ENCODE results near the gene DCHS1. TPM values are rescaled to one million over a fixed set of nuclear protein-coding genes. Genes with fewer than 3 reads are reported as not detected.

The DCHS1 gene
- total RNA-seq, 3 donors from 2014 or later = 3.5 to 38.8 (median 6.0) TPM

GRCh38 chr11:6618117-6619003, 37.2 kb downstream of the DCHS1 start:
- ATAC-seq (peak; percentile 41), DNase-seq (peak; percentile 49 to 65 (median 54))
- peak overlapping the region; percentile 50 for H3K4me3 ChIP-seq
- intact Hi-C loops (cut with DNase I, micrococcal nuclease) = no loop called here
- no peaks in the 10 kb centered on the region for H3K9me3 ChIP-seq
- no peak for TF ChIP-seq CTCF (IDR thresholded peaks at IDR 0.05)
- peaks cover 9% of the 10 kb centered on the region for H3K4me1 ChIP-seq (ENCODE audit: low read depth)
- H3K36me3 ChIP-seq (ENCODE audit: low read depth) = no peaks in the 10 kb centered on the region

- H3K4me3 ChIP-seq = no peak overlapping the region
- H3K36me3 ChIP-seq (ENCODE audit: low read depth) = no peaks in the 10 kb centered on the region
- ATAC-seq = no peak
- DNase-seq = no peak
- no peak for TF ChIP-seq CTCF (IDR thresholded peaks at IDR 0.05)
- H3K4me1 ChIP-seq (ENCODE audit: low read depth) = peaks cover 9% of the 10 kb centered on the region
- intact Hi-C loops (cut with DNase I, micrococcal nuclease) = no loop called here
- no peaks in the 10 kb centered on the region for H3K9me3 ChIP-seq
Observed at GRCh38 chr11:6617315-6617781, 38.3 kb downstream of the DCHS1 start.

- intact Hi-C loops (cut with DNase I, micrococcal nuclease) = no loop called here
- DNase-seq (no peak), ATAC-seq (no peak)
- Histone ChIP-seq H3K4me1 (ENCODE audit: low read depth) (peaks cover 9% of the 10 kb centered on the region), H3K9me3 (no peaks in the 10 kb centered on the region), H3K4me3 (no peak overlapping the region), H3K36me3 (ENCODE audit: low read depth) (no peaks in the 10 kb centered on the region)
- no peak for TF ChIP-seq CTCF (IDR thresholded peaks at IDR 0.05)
Observed at GRCh38 chr11:6616596-6617250, 38.9 kb downstream of the DCHS1 start.

- no peak for DNase-seq
- TF ChIP-seq CTCF (IDR thresholded peaks at IDR 0.05) = no peak
- Histone ChIP-seq H3K9me3 (no peaks in the 10 kb centered on the region), H3K4me3 (no peak overlapping the region), H3K4me1 (ENCODE audit: low read depth) (peaks cover 13% of the 10 kb centered on the region), H3K36me3 (ENCODE audit: low read depth) (no peaks in the 10 kb centered on the region)
- intact Hi-C loops (cut with DNase I, micrococcal nuclease) = no loop called here
- no peak for ATAC-seq
Observed at GRCh38 chr11:6615882-6616585, 39.6 kb downstream of the DCHS1 start.

- H3K4me1 ChIP-seq (ENCODE audit: low read depth) = peaks cover 20% of the 10 kb centered on the region
- intact Hi-C loops (cut with DNase I, micrococcal nuclease) = no loop called here
- H3K4me3 ChIP-seq = no peak overlapping the region
Observed at GRCh38 chr11:6615046-6615445, 40.6 kb downstream of the DCHS1 start.

More at GRCh38 chr11:6615046-6615445, 40.6 kb downstream of the DCHS1 start:
- no peak for ATAC-seq
- DNase-seq = no peak
- no peak for TF ChIP-seq CTCF (IDR thresholded peaks at IDR 0.05)
- Histone ChIP-seq H3K9me3 (no peaks in the 10 kb centered on the region), H3K36me3 (ENCODE audit: low read depth) (no peaks in the 10 kb centered on the region)
